ENCODE results near the gene LRRC52.

GRCh38 chr1:165533254-165533653 is 10.5 kb upstream of the LRRC52 start:
- TF ChIP-seq EP300 (IDR thresholded peaks at IDR 0.05; ENCODE audit: borderline replicate concordance) (no peak), TAF1 (IDR thresholded peaks at IDR 0.05; ENCODE audit: low read depth) (no peak), MAX (IDR thresholded peaks at IDR 0.05) (no peak), TEAD4 (IDR thresholded peaks at IDR 0.05) (no peak), YY1 (IDR thresholded peaks at IDR 0.05; ENCODE audit: low read depth) (no peak), NFIC (IDR thresholded peaks at IDR 0.05) (no peak), FOXM1 (IDR thresholded peaks at IDR 0.05; ENCODE audit: borderline replicate concordance, low read depth) (no peak), RAD21 (IDR thresholded peaks at IDR 0.05; ENCODE audit: low read depth) (no peak), CEBPB (IDR thresholded peaks at IDR 0.05) (no peak), EGR1 (IDR thresholded peaks at IDR 0.05) (no peak), CREB1 (IDR thresholded peaks at IDR 0.05; ENCODE audit: low read depth) (no peak), TCF12 (IDR thresholded peaks at IDR 0.05; ENCODE audit: low read depth) (no peak)
- TF ChIP-seq, protein P1, sequence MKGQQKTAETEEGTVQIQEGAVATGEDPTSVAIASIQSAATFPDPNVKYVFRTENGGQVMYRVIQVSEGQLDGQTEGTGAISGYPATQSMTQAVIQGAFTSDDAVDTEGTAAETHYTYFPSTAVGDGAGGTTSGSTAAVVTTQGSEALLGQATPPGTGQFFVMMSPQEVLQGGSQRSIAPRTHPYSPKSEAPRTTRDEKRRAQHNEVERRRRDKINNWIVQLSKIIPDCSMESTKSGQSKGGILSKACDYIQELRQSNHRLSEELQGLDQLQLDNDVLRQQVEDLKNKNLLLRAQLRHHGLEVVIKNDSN (IDR thresholded peaks at IDR 0.05) = no peak
- TF ChIP-seq, protein P2, sequence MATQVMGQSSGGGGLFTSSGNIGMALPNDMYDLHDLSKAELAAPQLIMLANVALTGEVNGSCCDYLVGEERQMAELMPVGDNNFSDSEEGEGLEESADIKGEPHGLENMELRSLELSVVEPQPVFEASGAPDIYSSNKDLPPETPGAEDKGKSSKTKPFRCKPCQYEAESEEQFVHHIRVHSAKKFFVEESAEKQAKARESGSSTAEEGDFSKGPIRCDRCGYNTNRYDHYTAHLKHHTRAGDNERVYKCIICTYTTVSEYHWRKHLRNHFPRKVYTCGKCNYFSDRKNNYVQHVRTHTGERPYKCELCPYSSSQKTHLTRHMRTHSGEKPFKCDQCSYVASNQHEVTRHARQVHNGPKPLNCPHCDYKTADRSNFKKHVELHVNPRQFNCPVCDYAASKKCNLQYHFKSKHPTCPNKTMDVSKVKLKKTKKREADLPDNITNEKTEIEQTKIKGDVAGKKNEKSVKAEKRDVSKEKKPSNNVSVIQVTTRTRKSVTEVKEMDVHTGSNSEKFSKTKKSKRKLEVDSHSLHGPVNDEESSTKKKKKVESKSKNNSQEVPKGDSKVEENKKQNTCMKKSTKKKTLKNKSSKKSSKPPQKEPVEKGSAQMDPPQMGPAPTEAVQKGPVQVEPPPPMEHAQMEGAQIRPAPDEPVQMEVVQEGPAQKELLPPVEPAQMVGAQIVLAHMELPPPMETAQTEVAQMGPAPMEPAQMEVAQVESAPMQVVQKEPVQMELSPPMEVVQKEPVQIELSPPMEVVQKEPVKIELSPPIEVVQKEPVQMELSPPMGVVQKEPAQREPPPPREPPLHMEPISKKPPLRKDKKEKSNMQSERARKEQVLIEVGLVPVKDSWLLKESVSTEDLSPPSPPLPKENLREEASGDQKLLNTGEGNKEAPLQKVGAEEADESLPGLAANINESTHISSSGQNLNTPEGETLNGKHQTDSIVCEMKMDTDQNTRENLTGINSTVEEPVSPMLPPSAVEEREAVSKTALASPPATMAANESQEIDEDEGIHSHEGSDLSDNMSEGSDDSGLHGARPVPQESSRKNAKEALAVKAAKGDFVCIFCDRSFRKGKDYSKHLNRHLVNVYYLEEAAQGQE (IDR thresholded peaks at IDR 0.05; ENCODE audit: low read depth) = no peak
